ENCODE results near the gene MTRF1L. TPM values are rescaled to one million over a fixed set of nuclear protein-coding genes. Genes with fewer than 3 reads are reported as not detected.
"Not testable (repeated sequence)": the region's sequence is repeated elsewhere in the genome, so short reads cannot be mapped to it uniquely, and the experiment has no call there.

MTRF1L gene
- total RNA-seq, 2 experiments from 2014 or later, result 15.7 to 17.5 TPM

DNA sequence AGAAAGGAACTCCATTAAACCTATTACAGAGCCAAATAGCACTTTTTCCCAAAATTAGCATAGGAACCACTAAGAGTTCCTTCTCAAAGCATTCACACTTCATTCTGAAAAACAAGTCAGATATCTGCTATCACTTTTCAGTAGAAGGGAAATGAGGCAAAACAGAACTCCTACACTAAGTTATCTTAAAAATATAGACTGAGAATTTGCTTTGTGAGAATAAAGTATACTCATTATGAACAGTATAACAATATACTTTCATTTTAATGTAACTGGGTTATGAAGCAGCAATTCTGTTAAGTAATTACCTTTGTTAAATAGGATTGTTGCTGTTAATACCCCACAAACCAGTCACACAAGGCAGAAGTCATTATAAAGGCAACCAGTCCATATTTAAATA lies 8.7 kb downstream of the MTRF1L start:
- Mint-ChIP-seq H3K27ac (peak overlapping the region; percentile 79), H3K9me3 (no peaks in the 10 kb centered on the region), H3K36me3 (ENCODE audit: low read depth) (peaks cover 46% of the 10 kb centered on the region), H3K4me1 (ENCODE audit: low read depth) (peaks cover 50% of the 10 kb centered on the region), H3K4me3 (no peak overlapping the region), H3K27me3 (no peaks in the 10 kb centered on the region)
- ChIA-PET CTCF (no interaction called here), POLR2A (no interaction called here)
- TF ChIP-seq, protein P1, sequence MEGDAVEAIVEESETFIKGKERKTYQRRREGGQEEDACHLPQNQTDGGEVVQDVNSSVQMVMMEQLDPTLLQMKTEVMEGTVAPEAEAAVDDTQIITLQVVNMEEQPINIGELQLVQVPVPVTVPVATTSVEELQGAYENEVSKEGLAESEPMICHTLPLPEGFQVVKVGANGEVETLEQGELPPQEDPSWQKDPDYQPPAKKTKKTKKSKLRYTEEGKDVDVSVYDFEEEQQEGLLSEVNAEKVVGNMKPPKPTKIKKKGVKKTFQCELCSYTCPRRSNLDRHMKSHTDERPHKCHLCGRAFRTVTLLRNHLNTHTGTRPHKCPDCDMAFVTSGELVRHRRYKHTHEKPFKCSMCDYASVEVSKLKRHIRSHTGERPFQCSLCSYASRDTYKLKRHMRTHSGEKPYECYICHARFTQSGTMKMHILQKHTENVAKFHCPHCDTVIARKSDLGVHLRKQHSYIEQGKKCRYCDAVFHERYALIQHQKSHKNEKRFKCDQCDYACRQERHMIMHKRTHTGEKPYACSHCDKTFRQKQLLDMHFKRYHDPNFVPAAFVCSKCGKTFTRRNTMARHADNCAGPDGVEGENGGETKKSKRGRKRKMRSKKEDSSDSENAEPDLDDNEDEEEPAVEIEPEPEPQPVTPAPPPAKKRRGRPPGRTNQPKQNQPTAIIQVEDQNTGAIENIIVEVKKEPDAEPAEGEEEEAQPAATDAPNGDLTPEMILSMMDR (IDR thresholded peaks at IDR 0.05), result no peak
- intact Hi-C loops (cut with micrococcal nuclease), result no loop called here
- no peak for DNase-seq
- ATAC-seq, result peak; percentile 34

DNA sequence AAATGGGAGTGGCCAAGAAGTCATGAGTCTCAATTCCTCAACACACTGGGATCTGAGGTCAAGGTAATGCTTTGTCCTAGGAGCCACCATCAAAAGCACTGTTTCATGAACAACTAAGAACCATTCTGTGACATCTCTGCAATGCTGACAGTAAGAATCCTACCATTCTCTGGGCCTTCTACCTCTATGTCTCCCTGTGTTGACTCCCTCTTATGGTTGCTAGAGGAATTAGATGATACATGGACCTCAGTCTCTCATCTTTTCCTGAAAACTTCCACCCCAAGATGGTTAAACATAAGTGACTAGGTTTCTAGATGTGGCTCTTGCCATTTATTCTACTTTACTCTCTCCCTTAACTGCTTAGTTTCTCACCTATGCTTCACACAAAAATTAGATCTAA lies 9.1 kb downstream of the MTRF1L start:
- ATAC-seq, result peak; percentile 62
- intact Hi-C loops (cut with micrococcal nuclease), result no loop called here
- H3K36me3 Mint-ChIP-seq (ENCODE audit: low read depth), result peaks cover 45% of the 10 kb centered on the region

DNA sequence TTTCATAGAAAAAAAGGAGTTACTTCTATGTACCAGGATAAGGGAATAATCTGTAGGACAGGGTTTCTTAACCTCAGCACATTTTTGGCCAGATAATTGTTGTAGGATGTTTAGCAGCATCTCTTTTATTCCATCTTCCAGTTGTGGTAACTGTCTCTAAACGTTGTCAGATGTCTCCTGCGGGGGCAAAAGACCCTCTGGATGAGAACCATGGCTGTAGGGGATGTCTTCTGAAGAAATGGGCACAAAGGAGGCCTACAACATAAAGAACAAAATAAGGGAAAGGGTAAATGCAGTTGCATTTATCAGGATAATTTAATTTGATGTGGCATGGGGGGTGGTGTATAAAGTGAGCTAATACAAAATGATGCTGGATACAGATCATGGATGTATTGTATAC lies 15.5 kb downstream of the MTRF1L start:
- TF ChIP-seq, protein P1 (IDR thresholded peaks at IDR 0.05), result no peak
- DNase-seq (no peak), ATAC-seq (no peak)
- no peaks in the 10 kb centered on the region for H3K27me3 Mint-ChIP-seq
- POLR2A ChIA-PET, result interaction anchor here (2.3 to 4.6 kb wide), 2 partner anchors 11 to 15 kb away, joined by 16 to 34 read pairs; partner anchors contain the start of gene MTRF1L
- H3K36me3 Mint-ChIP-seq (ENCODE audit: low read depth), result peaks cover 36% of the 10 kb centered on the region
- CTCF ChIA-PET, result interaction anchor here (1.2 kb wide), 1 partner anchor 14 kb away, joined by 3 read pairs; no protein-coding TSS in a partner anchor
- H3K4me3 Mint-ChIP-seq, result no peak overlapping the region
- no peaks in the 10 kb centered on the region for H3K9me3 Mint-ChIP-seq
- H3K4me1 Mint-ChIP-seq (ENCODE audit: low read depth), result peaks cover 22% of the 10 kb centered on the region
- peak overlapping the region; percentile 72 for H3K27ac Mint-ChIP-seq
- intact Hi-C loops (cut with micrococcal nuclease), result no loop called here

More for the DNA sequence above, 9.1 kb downstream of the MTRF1L start:
- POLR2A ChIA-PET, result no interaction called here
- TF ChIP-seq, protein P1 (IDR thresholded peaks at IDR 0.05), result no peak
- no peak for DNase-seq
- Mint-ChIP-seq H3K27me3 (no peaks in the 10 kb centered on the region), H3K4me3 (no peak overlapping the region), H3K27ac (peak overlapping the region; percentile 79), H3K9me3 (no peaks in the 10 kb centered on the region), H3K4me1 (ENCODE audit: low read depth) (peaks cover 46% of the 10 kb centered on the region)
- CTCF ChIA-PET, result no interaction called here

DNA sequence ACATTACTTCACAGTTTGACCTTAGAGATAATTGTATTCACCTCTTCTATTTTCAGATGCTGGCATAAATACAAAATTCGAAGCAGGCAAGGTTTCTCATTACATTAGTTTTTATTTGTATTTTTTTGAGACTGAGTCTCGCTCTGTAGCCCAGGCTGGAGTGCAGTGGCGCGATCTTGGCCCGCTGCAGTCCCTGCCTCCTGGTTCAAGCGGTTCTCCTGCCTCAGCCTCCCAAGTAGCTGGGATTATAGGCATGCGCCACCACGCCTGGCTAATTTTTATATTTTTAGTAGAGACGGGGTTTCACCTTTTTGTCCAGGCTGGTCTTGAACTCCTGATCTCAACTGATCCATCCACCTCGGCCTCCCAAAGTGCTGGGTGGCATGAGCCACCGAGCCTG lies 17.2 kb downstream of the MTRF1L start:
- H3K36me3 Mint-ChIP-seq (ENCODE audit: low read depth), result peaks cover 42% of the 10 kb centered on the region
- ATAC-seq; H3K9me3 Mint-ChIP-seq; DNase-seq; H3K27me3 Mint-ChIP-seq; intact Hi-C loops (cut with micrococcal nuclease): not testable (repeated sequence)
- POLR2A ChIA-PET, result interaction anchor here (0.6 to 4.6 kb wide), 4 partner anchors 12 to 1324 kb away, joined by 3 to 34 read pairs (median 10); partner anchors contain the start of gene MTRF1L
- H3K4me1 Mint-ChIP-seq (ENCODE audit: low read depth), result peaks cover 29% of the 10 kb centered on the region
- H3K27ac Mint-ChIP-seq, result peak overlapping the region; percentile 99
- H3K4me3 Mint-ChIP-seq, result peak overlapping the region; percentile 85
- CTCF ChIA-PET, result interaction anchor here (0.9 kb wide), 1 partner anchor 14 kb away, joined by 3 read pairs; no protein-coding TSS in a partner anchor

DNA sequence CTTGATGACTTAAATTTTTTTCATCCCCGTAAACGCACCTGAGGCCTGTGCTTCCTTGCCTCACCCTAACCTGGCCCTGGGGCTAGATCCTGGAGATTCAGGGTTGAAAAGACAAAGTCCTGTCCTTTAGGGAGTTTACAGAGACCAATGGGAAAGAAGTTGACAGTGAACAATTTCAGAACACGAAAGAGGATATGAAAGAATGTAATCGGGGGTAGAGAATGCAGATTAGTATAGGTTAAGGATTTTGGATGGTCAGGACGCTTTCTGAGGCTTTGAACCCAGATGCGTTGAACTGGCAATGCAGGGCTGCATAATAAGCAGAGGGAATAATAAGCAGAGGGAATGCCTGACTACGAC lies 18.0 kb downstream of the MTRF1L start:
- no peaks in the 10 kb centered on the region for H3K27me3 Mint-ChIP-seq
- peaks cover 32% of the 10 kb centered on the region for H3K4me1 Mint-ChIP-seq (ENCODE audit: low read depth)
- no peak for DNase-seq
- peaks cover 44% of the 10 kb centered on the region for H3K36me3 Mint-ChIP-seq (ENCODE audit: low read depth)
- ATAC-seq, result no peak
- H3K4me3 Mint-ChIP-seq, result peak overlapping the region; percentile 85
- ChIA-PET POLR2A (interaction anchor here (0.7 to 4.6 kb wide), 3 partner anchors 12 to 128 kb away, joined by 3 to 34 read pairs (median 20); partner anchors contain the start of gene MTRF1L), CTCF (no interaction called here)
- H3K27ac Mint-ChIP-seq, result peak overlapping the region; percentile 99
- intact Hi-C loops (cut with micrococcal nuclease), result loop anchor here (5.0 kb wide), 1 partner anchor 1532 kb away; the partner anchor contains the start of gene RMND1
- TF ChIP-seq, protein P1 (IDR thresholded peaks at IDR 0.05), result no peak
- H3K9me3 Mint-ChIP-seq, result no peaks in the 10 kb centered on the region
